SK-N-MC (cell line): ENCODE data around the gene UTP11.

Experiments
- EZH2 ChIP-seq: fragments of 200-600 bp; sonication (generic); IDR thresholded peaks from one replicate; pipeline ENCODE4 v1.6.1; 2017; ENCODE audit warnings: antibody characterized with exemption
- FOXP2 ChIP-seq: optimal IDR thresholded peaks from 2 replicates; pipeline ENCODE3; 2011; ENCODE audit warnings: mild to moderate bottlenecking, moderate library complexity; ENCODE audit not compliant: insufficient read depth; ENCODE audit errors: extremely low read length, control extremely low read depth
- POLR2AphosphoS5 ChIP-seq: IDR thresholded peaks from 2 replicates; pipeline ENCODE4 v1.6.1; 2012; ENCODE audit warnings: mild to moderate bottlenecking, low read depth, low read length, borderline replicate concordance

GRCh38 chr1:38044221-38045215 is 32.0 kb downstream of the UTP11 start:
- TF ChIP-seq POLR2AphosphoS5 (no peak), EZH2 (no peak), FOXP2 (no peak)
